HCT116 (cell line): ENCODE results near the gene ATAD3C. TPM values are rescaled to one million over a fixed set of nuclear protein-coding genes. Genes with fewer than 3 reads are reported as not detected.

ENCODE experiments used
- ATAC-seq: fragments of 200-7000 bp; cut with Tn5 transposase; 2 replicates; pipeline ENCODE4 v1.9.1; 2020; ENCODE audit warnings: mild to moderate bottlenecking, moderate library complexity
- Bru-seq: library from RNA; stranded (reverse); fragments of 400-500 nt; gene quantifications from one replicate; lab custom pipeline; 2021; lab: Mats Ljungman, UMichigan
- BruChase-seq, 2 experiments: library from RNA; stranded (reverse); fragments of 400-500 nt; gene quantifications; one replicate each; lab custom pipeline; 2021; lab: Mats Ljungman, UMichigan
- BruUV-seq: library from RNA; stranded (reverse); fragments of 400-500 nt; replicated peaks from 2 replicates; lab custom pipeline; 2021; lab: Mats Ljungman, UMichigan
- CTCF ChIA-PET: fragments of 300-600 bp; sonication (Branson Sonifier 250); formaldehyde crosslinking; loops from one replicate; lab custom pipeline; 2021; ENCODE audit warnings: antibody characterized with exemption; lab: Charles Lee
- POLR2A ChIA-PET: fragments of 300-600, 350-600 bp; sonication (Branson Sonifier 250); formaldehyde crosslinking; loops from one replicate; lab custom pipeline; 2021; ENCODE audit warnings: antibody characterized with exemption; lab: Charles Lee
- RAD21 ChIA-PET, 2 experiments: fragments of 300-600 bp; sonication (Branson Sonifier 250); formaldehyde crosslinking; loops; one replicate each; lab custom pipeline; 2023; ENCODE audit warnings: low total read pairs in 2 of 2; ENCODE audit not compliant: uncharacterized antibody in 2 of 2, unreplicated experiment in 2 of 2, low non-redundant PET in 1 of 2; lab: Charles Lee
- DNase-seq: peaks from one replicate; pipeline ENCODE4 v3.0.0-alpha.2; 2010; ENCODE audit warnings: low read depth, low spot score
- H2AFZ ChIP-seq: fragments of 200-600 bp; shearing (Covaris generic), sonication (generic); 2 replicates; pipeline ENCODE4 v1.6.1; 2017; ENCODE audit warnings: low read depth, mixed run types, mixed read lengths, antibody characterized with exemption, low read length; ENCODE audit not compliant: poor library complexity, severe bottlenecking
- H3K27ac ChIP-seq: 2 replicates; pipeline ENCODE4 v1.5.1; 2012; ENCODE audit warnings: low read depth, low read length
- H3K27me3 ChIP-seq: fragments of 200-600 bp; sonication (generic); 2 replicates; pipeline ENCODE4 v1.6.1; 2016; ENCODE audit warnings: mixed run types, low read length, mixed read lengths; ENCODE audit not compliant: insufficient read depth
- H3K36me3 ChIP-seq, 2 experiments: fragments of 200-500 bp in 1 of 2; fragments of 200-600 bp in 1 of 2; sonication (Bioruptor generic) in 1 of 2; sonication (generic) in 1 of 2; 2 replicates each; pipeline versions ENCODE4 v1.5.1 to v1.6.1; 2014 to 2016; ENCODE audit warnings: low read length in 2 of 2, inconsistent platforms in 1 of 2, mixed read lengths in 1 of 2, mixed run types in 1 of 2; ENCODE audit not compliant: insufficient read depth in 2 of 2, control insufficient read depth in 1 of 2
- H3K4me1 ChIP-seq, 2 experiments: fragments of 200-600 bp in 1 of 2; sonication (generic) in 1 of 2; 2 replicates each; pipeline versions ENCODE4 v1.5.1 to v1.6.1; 2012 to 2017; ENCODE audit warnings: low read length in 2 of 2, inconsistent platforms in 1 of 2, mild to moderate bottlenecking in 1 of 2, mixed read lengths in 1 of 2, mixed run types in 1 of 2, moderate library complexity in 1 of 2; ENCODE audit not compliant: insufficient read depth in 2 of 2, control insufficient read depth in 1 of 2
- H3K4me2 ChIP-seq: fragments of 200-600 bp; sonication (generic); 2 replicates; pipeline ENCODE4 v1.6.1; 2017; ENCODE audit warnings: mixed run types, low read length, mixed read lengths
- H3K4me3 ChIP-seq, 2 experiments: fragments of 200-600 bp in 1 of 2; sonication (generic) in 1 of 2; replicated peaks in 1 of 2; 2 replicates each; pipeline ENCODE4 v1.5.1; 2011 to 2016; ENCODE audit warnings: low read length in 2 of 2, control low read depth in 1 of 2, low read depth in 1 of 2, mild to moderate bottlenecking in 1 of 2, mixed read lengths in 1 of 2, mixed run types in 1 of 2
- H3K79me2 ChIP-seq: fragments of 200-600 bp; sonication (generic); 2 replicates; pipeline ENCODE4 v1.6.1; 2017; ENCODE audit warnings: mild to moderate bottlenecking, mixed run types, low read length, moderate library complexity, mixed read lengths; ENCODE audit not compliant: insufficient read depth
- H3K9ac ChIP-seq: fragments of 200-600 bp; sonication (generic); 2 replicates; pipeline ENCODE4 v1.6.1; 2016; ENCODE audit warnings: low read length, mixed read lengths
- H3K9me2 ChIP-seq: fragments of 200-600 bp; sonication (generic), shearing (Covaris generic); 2 replicates; pipeline ENCODE4 v1.6.1; 2017; ENCODE audit warnings: mixed run types, mild to moderate bottlenecking, moderate library complexity; ENCODE audit not compliant: insufficient read depth
- H3K9me3 ChIP-seq, 2 experiments: fragments of 200-500 bp in 1 of 2; fragments of 200-600 bp in 1 of 2; sonication (Bioruptor generic) in 1 of 2; sonication (generic) in 1 of 2; 2 replicates each; pipeline ENCODE4 v1.6.1; 2014 to 2017; ENCODE audit warnings: low read length in 2 of 2, mixed read lengths in 2 of 2, inconsistent platforms in 1 of 2, low read depth in 1 of 2, mild to moderate bottlenecking in 1 of 2, mixed run types in 1 of 2, moderate library complexity in 1 of 2; ENCODE audit not compliant: control insufficient read depth in 1 of 2, insufficient read depth in 1 of 2
- H4K20me1 ChIP-seq: fragments of 200-600 bp; sonication (generic), shearing (Covaris generic); 2 replicates; pipeline ENCODE4 v1.6.1; 2017; ENCODE audit warnings: mixed run types, mild to moderate bottlenecking, moderate library complexity; ENCODE audit not compliant: insufficient read depth
- CBX3 ChIP-seq: IDR thresholded peaks from 2 replicates; pipeline ENCODE4 v1.6.1; 2012; ENCODE audit warnings: low read depth
- CTCF ChIP-seq, 3 experiments: fragments of 200-600 bp in 1 of 3; sonication (generic) in 1 of 3; IDR thresholded peaks in 2 of 3; conservative IDR thresholded peaks in 1 of 3; 2 replicates each; pipeline ENCODE4 v1.5.1; 2012 to 2017; ENCODE audit warnings: low read depth in 2 of 3, low read length in 2 of 3, antibody characterized with exemption in 1 of 3, borderline replicate concordance in 1 of 3, control low read depth in 1 of 3, mild to moderate bottlenecking in 1 of 3, mixed read lengths in 1 of 3, mixed run types in 1 of 3, moderate library complexity in 1 of 3; ENCODE audit not compliant: insufficient read depth in 1 of 3
- EGR1 ChIP-seq: IDR thresholded peaks from 2 replicates; pipeline ENCODE4 v1.6.1; 2012; ENCODE audit warnings: low read depth
- ELF1 ChIP-seq: IDR thresholded peaks from 2 replicates; pipeline ENCODE4 v1.6.1; 2012; ENCODE audit warnings: low read depth, borderline replicate concordance
- FOSL1 ChIP-seq: IDR thresholded peaks from 2 replicates; pipeline ENCODE4 v1.6.1; 2012; ENCODE audit warnings: low read depth
- JUND ChIP-seq: IDR thresholded peaks from 2 replicates; pipeline ENCODE4 v1.6.1; 2012
- REST ChIP-seq: IDR thresholded peaks from 2 replicates; pipeline ENCODE4 v1.6.1; 2012; ENCODE audit warnings: low read depth
- SP1 ChIP-seq: IDR thresholded peaks from 2 replicates; pipeline ENCODE4 v1.6.1; 2012; ENCODE audit warnings: low read depth
- SRF ChIP-seq: IDR thresholded peaks from 2 replicates; pipeline ENCODE4 v1.6.1; 2012; ENCODE audit warnings: low read depth
- YY1 ChIP-seq: IDR thresholded peaks from 2 replicates; pipeline ENCODE4 v1.6.1; 2011; ENCODE audit warnings: low read length, low read depth, moderate library complexity, mild to moderate bottlenecking; ENCODE audit not compliant: insufficient replicate concordance; ENCODE audit errors: extremely low read depth
- intact Hi-C: fragments of 100-400 bp; cut with micrococcal nuclease; formaldehyde crosslinking; loops from 2 replicates; pipeline ENCODE4 v1.10.0; 2022
- long read RNA-seq: library from polyadenylated mRNA; unstranded; transcript quantifications from one replicate; pipeline ENCODE4 v2.0.0, GENCODE V29; 2021; ENCODE audit not compliant: unreplicated experiment
- polyA plus RNA-seq: library from polyadenylated mRNA; unstranded; fragments of >200 nt; gene quantifications from 2 replicates; pipeline ENCODE4 v1.2.1, GENCODE V29; 2012; ENCODE audit warnings: missing spikeins
- total RNA-seq: library from RNA; stranded (reverse); gene quantifications from one replicate; pipeline ENCODE4 v1.2.1, GENCODE V29; 2021; ENCODE audit not compliant: unreplicated experiment

The ATAD3C gene
- total RNA-seq (0.61 TPM), Bru-seq, nascent RNA (percentile 17 among the genes with signal in this experiment), BruChase-seq, experiment 1, labeled RNA remaining after a 6-hour chase (percentile 46 among the genes with signal in this experiment), BruChase-seq, experiment 2, labeled RNA remaining after a 2-hour chase (percentile 34 among the genes with signal in this experiment)
- 0.31 and 0.53 TPM in 2 replicates for polyA plus RNA-seq
- long read RNA-seq, partial matches to known transcripts, result 0 of 1 reads
- long read RNA-seq, other reads (novel, unspliced or antisense), result 1 of 1 reads

- Histone ChIP-seq H3K27me3 (no peaks in the 10 kb centered on the region), H3K4me1 (no peaks in the 10 kb centered on the region), H3K36me3 (no peaks in the 10 kb centered on the region), H3K27ac (no peak within 1 kb of the TSS), H3K4me3 (no peak within 1 kb of the TSS), H3K9me3 (no peaks in the 10 kb centered on the region), H3K79me2 (no peaks in the 10 kb centered on the region), H3K9ac (no peak within 1 kb of the TSS), H4K20me1 (no peaks in the 10 kb centered on the region), H3K4me2 (no peak within 1 kb of the TSS), H2AFZ (no peak within 1 kb of the TSS), H3K9me2 (no peaks in the 10 kb centered on the region)
- ATAC-seq (no peak), DNase-seq (no peak)
- ChIA-PET CTCF (no interaction called here), RAD21 (no interaction called here), POLR2A (no interaction called here)
- TF ChIP-seq SRF, result no peak
- no peak for TF ChIP-seq EGR1
- TF ChIP-seq FOSL1, result no peak
- no peak for TF ChIP-seq CTCF (IDR thresholded peaks at IDR 0.05 in 2 of 3, conservative IDR thresholded peaks at IDR 0.05 in 1 of 3; ENCODE audit: borderline replicate concordance in 1 of 3, insufficient read depth in 1 of 3, low read depth in 2 of 3, low read length in 2 of 3)
- TF ChIP-seq REST, result no peak
- TF ChIP-seq SP1, result no peak
- TF ChIP-seq YY1, result no peak
- TF ChIP-seq CBX3, result no peak
- TF ChIP-seq JUND, result no peak
- TF ChIP-seq ELF1, result no peak
- BruUV-seq, result no TSS peak
- intact Hi-C loops, result no loop called here
Measured at GRCh38 chr1:1449099-1449739, at the start of gene ATAD3C. ATAD3C (plus strand) TSS chr1:1449689; CDS start chr1:1450684, 995 bp downstream.
